GM23338 (cell line): ENCODE results near the gene MFSD6. TPM values are rescaled to one million over a fixed set of nuclear protein-coding genes. Genes with fewer than 3 reads are reported as not detected.
A peak's percentile ranks its signal among the peaks of the same experiment; 100 is the strongest.

Source experiments
- ATAC-seq: fragments of 200-7000 bp; cut with Tn5 transposase; 3 replicates; pipeline ENCODE4 v1.9.1; 2020
- DNase-seq: peaks from one replicate; pipeline ENCODE4 v3.0.0-alpha.2; 2015; ENCODE audit warnings: low spot score
- H2AFZ ChIP-seq: fragments of 200-600 bp; sonication (generic); 2 replicates; pipeline ENCODE4 v1.8.0; 2016; ENCODE audit warnings: antibody characterized with exemption, mild to moderate bottlenecking, moderate library complexity
- H3F3A ChIP-seq: fragments of 200-600 bp; sonication (generic); replicated peaks from 2 replicates; pipeline ENCODE4 v1.8.0; 2017; ENCODE audit warnings: antibody characterized with exemption, mixed run types, low read depth
- H3K27ac ChIP-seq: fragments of 200-600 bp; sonication (generic); 2 replicates; pipeline ENCODE4 v1.6.1; 2016; ENCODE audit warnings: low read depth
- H3K27me3 ChIP-seq: fragments of 200-600 bp; sonication (generic); 2 replicates; pipeline ENCODE4 v1.8.0; 2016; ENCODE audit warnings: mild to moderate bottlenecking, mixed run types, moderate library complexity; ENCODE audit not compliant: insufficient read depth
- H3K36me3 ChIP-seq: fragments of 200-600 bp; sonication (generic); 2 replicates; pipeline ENCODE4 v1.8.0; 2016; ENCODE audit warnings: mild to moderate bottlenecking; ENCODE audit not compliant: insufficient read depth
- H3K4me1 ChIP-seq: fragments of 200-600 bp; sonication (generic); 2 replicates; pipeline ENCODE4 v1.8.0; 2016; ENCODE audit warnings: mild to moderate bottlenecking, moderate library complexity; ENCODE audit not compliant: insufficient read depth
- H3K4me2 ChIP-seq: fragments of 200-600 bp; sonication (generic); 2 replicates; pipeline ENCODE4 v1.7.1; 2017; ENCODE audit warnings: mixed run types
- H3K4me3 ChIP-seq: fragments of 200-600 bp; sonication (generic); 2 replicates; pipeline ENCODE4 v1.6.1; 2016; ENCODE audit warnings: mixed run types
- H3K79me2 ChIP-seq: fragments of 200-600 bp; sonication (generic); replicated peaks from 2 replicates; pipeline ENCODE4 v1.8.0; 2017; ENCODE audit warnings: mild to moderate bottlenecking; ENCODE audit not compliant: insufficient read depth
- H3K9me2 ChIP-seq: fragments of 200-600 bp; sonication (generic); 2 replicates; pipeline ENCODE4 v1.8.0; 2017; ENCODE audit not compliant: insufficient read depth
- H4K20me1 ChIP-seq: fragments of 200-600 bp; sonication (generic); replicated peaks from 2 replicates; pipeline ENCODE4 v1.8.0; 2017; ENCODE audit warnings: mild to moderate bottlenecking; ENCODE audit not compliant: insufficient read depth
- H3K27ac Mint-ChIP-seq: 2 replicates; pipeline ENCODE4 v1.8.0; 2020; ENCODE audit warnings: inconsistent platforms, mild to moderate bottlenecking, moderate library complexity, mixed read lengths
- H3K27me3 Mint-ChIP-seq: 3 replicates; pipeline ENCODE4 v1.8.0; 2022; ENCODE audit warnings: low read depth, mild to moderate bottlenecking, moderate library complexity, mixed read lengths, inconsistent platforms; ENCODE audit not compliant: insufficient read depth, poor library complexity
- H3K36me3 Mint-ChIP-seq: 3 replicates; pipeline ENCODE4 v1.8.0; 2021; ENCODE audit warnings: low read depth, mild to moderate bottlenecking, inconsistent platforms, moderate library complexity, mixed read lengths
- H3K4me1 Mint-ChIP-seq: 3 replicates; pipeline ENCODE4 v1.8.0; 2020; ENCODE audit warnings: mild to moderate bottlenecking, inconsistent platforms, mixed read lengths
- H3K4me3 Mint-ChIP-seq: 3 replicates; pipeline ENCODE4 v1.8.0; 2021; ENCODE audit warnings: moderate library complexity, mild to moderate bottlenecking, inconsistent platforms, mixed read lengths
- H3K9me3 Mint-ChIP-seq: 3 replicates; pipeline ENCODE4 v1.8.0; 2020; ENCODE audit warnings: moderate library complexity, mild to moderate bottlenecking, inconsistent platforms, mixed read lengths
- CREB1 ChIP-seq: fragments of 250-450 bp; sonication (Bioruptor Pico); IDR thresholded peaks from 2 replicates; pipeline ENCODE4 v1.5.0; 2020; ENCODE audit warnings: low read depth, mild to moderate bottlenecking, moderate library complexity
- CTCF ChIP-seq, 2 experiments: fragments of 200-600 bp in 1 of 2; sonication (generic) in 1 of 2; conservative IDR thresholded peaks; 2 replicates each; pipeline versions ENCODE4 v1.5.1 to v1.6.1; 2016 to 2017; ENCODE audit warnings: antibody characterized with exemption in 2 of 2, low read depth in 2 of 2, mild to moderate bottlenecking in 2 of 2, moderate library complexity in 1 of 2
- EZH2 ChIP-seq: fragments of 200-600 bp; sonication (generic); IDR thresholded peaks from one replicate; pipeline ENCODE4 v1.8.0; 2017; ENCODE audit warnings: antibody characterized with exemption, mild to moderate bottlenecking, low read depth; ENCODE audit not compliant: unreplicated experiment
- EZH2phosphoT487 ChIP-seq: fragments of 200-600 bp; sonication (generic); IDR thresholded peaks from one replicate; pipeline ENCODE4 v1.8.1; 2018; ENCODE audit warnings: antibody characterized with exemption; ENCODE audit not compliant: unreplicated experiment
- JUNB ChIP-seq: IDR thresholded peaks from one replicate; pipeline ENCODE4 v1.6.1; 2016; ENCODE audit warnings: antibody characterized with exemption; ENCODE audit not compliant: unreplicated experiment
- NANOG ChIP-seq: IDR thresholded peaks from 2 replicates; pipeline ENCODE4 v1.6.1; 2016; ENCODE audit warnings: antibody characterized with exemption, borderline replicate concordance
- POLR2AphosphoS5 ChIP-seq: IDR thresholded peaks from 2 replicates; pipeline ENCODE4 v1.6.1; 2016; ENCODE audit warnings: antibody characterized with exemption, low read depth
- REST ChIP-seq: IDR thresholded peaks from one replicate; pipeline ENCODE4 v1.6.1; 2018; ENCODE audit warnings: antibody characterized with exemption; ENCODE audit not compliant: unreplicated experiment
- STAT1 ChIP-seq: IDR thresholded peaks from one replicate; pipeline ENCODE4 v1.6.1; 2016; ENCODE audit warnings: antibody characterized with exemption; ENCODE audit not compliant: unreplicated experiment
- ZNF114 ChIP-seq: fragments of 250-450 bp; sonication (Bioruptor Pico); IDR thresholded peaks from 2 replicates; pipeline ENCODE4 v1.5.0; 2020; ENCODE audit warnings: mild to moderate bottlenecking, moderate library complexity
- ZNF331 ChIP-seq: fragments of 250-450 bp; sonication (Bioruptor Pico); IDR thresholded peaks from 2 replicates; pipeline ENCODE4 v1.5.0; 2020; ENCODE audit warnings: low read depth, mild to moderate bottlenecking, moderate library complexity
- polyA plus RNA-seq: library from polyadenylated mRNA; unstranded; fragments of >200 nt; fragmentation: Nextera tagmentation; extraction: Ambion mirVana; gene quantifications from 2 replicates; pipeline ENCODE4 v1.2.1, GENCODE V29; 2016
- total RNA-seq: library from RNA; depleted of rRNA; stranded (reverse); fragments of >200 nt; shearing (Covaris generic); gene quantifications from 2 replicates; pipeline ENCODE4 v1.2.3, GENCODE V29; 2014
- TF ChIP-seq, protein P1 (sequence below): fragments of 250-450 bp; sonication (Bioruptor Pico); IDR thresholded peaks from 2 replicates; pipeline ENCODE4 v1.5.0; 2020; ENCODE audit warnings: mild to moderate bottlenecking, moderate library complexity
- TF ChIP-seq, protein P2 (sequence below): IDR thresholded peaks from 2 replicates; pipeline ENCODE4 v1.6.1; 2016; ENCODE audit warnings: antibody characterized with exemption

Gene MFSD6
- total and polyA plus RNA-seq, 2 experiments from 2014 or later: 2.3 to 9.6 TPM

- DNase-seq (peak; percentile 21), ATAC-seq (peak; percentile 61)
- H3K36me3 ChIP-seq: no peaks in the 10 kb centered on the region
- H3K36me3 Mint-ChIP-seq: no peaks in the 10 kb centered on the region
- no peaks in the 10 kb centered on the region for H3F3A ChIP-seq
- no peak overlapping the region for H3K4me2 ChIP-seq
- TF ChIP-seq EZH2phosphoT487 (no peak), ZNF331 (no peak), STAT1 (no peak), POLR2AphosphoS5 (no peak), CTCF (conservative IDR thresholded peaks at IDR 0.05; ENCODE audit: low read depth in 2 of 2) (no peak), CREB1 (CRISPR knock-in tag) (no peak), ZNF114 (CRISPR knock-in tag) (no peak), JUNB (no peak), EZH2 (no peak), REST (no peak), NANOG (no peak)
- TF ChIP-seq, protein P1, sequence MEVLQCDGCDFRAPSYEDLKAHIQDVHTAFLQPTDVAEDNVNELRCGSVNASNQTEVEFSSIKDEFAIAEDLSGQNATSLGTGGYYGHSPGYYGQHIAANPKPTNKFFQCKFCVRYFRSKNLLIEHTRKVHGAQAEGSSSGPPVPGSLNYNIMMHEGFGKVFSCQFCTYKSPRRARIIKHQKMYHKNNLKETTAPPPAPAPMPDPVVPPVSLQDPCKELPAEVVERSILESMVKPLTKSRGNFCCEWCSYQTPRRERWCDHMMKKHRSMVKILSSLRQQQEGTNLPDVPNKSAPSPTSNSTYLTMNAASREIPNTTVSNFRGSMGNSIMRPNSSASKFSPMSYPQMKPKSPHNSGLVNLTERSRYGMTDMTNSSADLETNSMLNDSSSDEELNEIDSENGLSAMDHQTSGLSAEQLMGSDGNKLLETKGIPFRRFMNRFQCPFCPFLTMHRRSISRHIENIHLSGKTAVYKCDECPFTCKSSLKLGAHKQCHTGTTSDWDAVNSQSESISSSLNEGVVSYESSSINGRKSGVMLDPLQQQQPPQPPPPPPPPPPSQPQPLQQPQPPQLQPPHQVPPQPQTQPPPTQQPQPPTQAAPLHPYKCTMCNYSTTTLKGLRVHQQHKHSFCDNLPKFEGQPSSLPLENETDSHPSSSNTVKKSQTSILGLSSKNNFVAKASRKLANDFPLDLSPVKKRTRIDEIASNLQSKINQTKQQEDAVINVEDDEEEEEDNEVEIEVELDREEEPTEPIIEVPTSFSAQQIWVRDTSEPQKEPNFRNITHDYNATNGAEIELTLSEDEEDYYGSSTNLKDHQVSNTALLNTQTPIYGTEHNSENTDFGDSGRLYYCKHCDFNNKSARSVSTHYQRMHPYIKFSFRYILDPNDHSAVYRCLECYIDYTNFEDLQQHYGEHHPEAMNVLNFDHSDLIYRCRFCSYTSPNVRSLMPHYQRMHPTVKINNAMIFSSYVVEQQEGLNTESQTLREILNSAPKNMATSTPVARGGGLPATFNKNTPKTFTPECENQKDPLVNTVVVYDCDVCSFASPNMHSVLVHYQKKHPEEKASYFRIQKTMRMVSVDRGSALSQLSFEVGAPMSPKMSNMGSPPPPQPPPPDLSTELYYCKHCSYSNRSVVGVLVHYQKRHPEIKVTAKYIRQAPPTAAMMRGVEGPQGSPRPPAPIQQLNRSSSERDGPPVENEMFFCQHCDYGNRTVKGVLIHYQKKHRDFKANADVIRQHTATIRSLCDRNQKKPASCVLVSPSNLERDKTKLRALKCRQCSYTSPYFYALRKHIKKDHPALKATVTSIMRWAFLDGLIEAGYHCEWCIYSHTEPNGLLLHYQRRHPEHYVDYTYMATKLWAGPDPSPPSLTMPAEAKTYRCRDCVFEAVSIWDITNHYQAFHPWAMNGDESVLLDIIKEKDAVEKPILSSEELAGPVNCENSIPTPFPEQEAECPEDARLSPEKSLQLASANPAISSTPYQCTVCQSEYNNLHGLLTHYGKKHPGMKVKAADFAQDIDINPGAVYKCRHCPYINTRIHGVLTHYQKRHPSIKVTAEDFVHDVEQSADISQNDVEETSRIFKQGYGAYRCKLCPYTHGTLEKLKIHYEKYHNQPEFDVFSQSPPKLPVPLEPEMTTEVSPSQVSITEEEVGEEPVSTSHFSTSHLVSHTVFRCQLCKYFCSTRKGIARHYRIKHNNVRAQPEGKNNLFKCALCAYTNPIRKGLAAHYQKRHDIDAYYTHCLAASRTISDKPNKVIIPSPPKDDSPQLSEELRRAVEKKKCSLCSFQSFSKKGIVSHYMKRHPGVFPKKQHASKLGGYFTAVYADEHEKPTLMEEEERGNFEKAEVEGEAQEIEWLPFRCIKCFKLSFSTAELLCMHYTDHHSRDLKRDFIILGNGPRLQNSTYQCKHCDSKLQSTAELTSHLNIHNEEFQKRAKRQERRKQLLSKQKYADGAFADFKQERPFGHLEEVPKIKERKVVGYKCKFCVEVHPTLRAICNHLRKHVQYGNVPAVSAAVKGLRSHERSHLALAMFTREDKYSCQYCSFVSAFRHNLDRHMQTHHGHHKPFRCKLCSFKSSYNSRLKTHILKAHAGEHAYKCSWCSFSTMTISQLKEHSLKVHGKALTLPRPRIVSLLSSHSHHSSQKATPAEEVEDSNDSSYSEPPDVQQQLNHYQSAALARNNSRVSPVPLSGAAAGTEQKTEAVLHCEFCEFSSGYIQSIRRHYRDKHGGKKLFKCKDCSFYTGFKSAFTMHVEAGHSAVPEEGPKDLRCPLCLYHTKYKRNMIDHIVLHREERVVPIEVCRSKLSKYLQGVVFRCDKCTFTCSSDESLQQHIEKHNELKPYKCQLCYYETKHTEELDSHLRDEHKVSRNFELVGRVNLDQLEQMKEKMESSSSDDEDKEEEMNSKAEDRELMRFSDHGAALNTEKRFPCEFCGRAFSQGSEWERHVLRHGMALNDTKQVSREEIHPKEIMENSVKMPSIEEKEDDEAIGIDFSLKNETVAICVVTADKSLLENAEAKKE (CRISPR knock-in tag): no peak
- TF ChIP-seq, protein P2, sequence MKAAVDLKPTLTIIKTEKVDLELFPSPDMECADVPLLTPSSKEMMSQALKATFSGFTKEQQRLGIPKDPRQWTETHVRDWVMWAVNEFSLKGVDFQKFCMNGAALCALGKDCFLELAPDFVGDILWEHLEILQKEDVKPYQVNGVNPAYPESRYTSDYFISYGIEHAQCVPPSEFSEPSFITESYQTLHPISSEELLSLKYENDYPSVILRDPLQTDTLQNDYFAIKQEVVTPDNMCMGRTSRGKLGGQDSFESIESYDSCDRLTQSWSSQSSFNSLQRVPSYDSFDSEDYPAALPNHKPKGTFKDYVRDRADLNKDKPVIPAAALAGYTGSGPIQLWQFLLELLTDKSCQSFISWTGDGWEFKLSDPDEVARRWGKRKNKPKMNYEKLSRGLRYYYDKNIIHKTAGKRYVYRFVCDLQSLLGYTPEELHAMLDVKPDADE: no peak
- no peak overlapping the region for H3K27ac ChIP-seq
- H3K4me3 Mint-ChIP-seq: no peak overlapping the region
- H3K27me3 Mint-ChIP-seq: no peaks in the 10 kb centered on the region
- no peaks in the 10 kb centered on the region for H3K9me2 ChIP-seq
- H3K79me2 ChIP-seq: no peaks in the 10 kb centered on the region
- H3K4me1 ChIP-seq: peaks cover under 1% of the 10 kb centered on the region; the same call in 1 of the 2 replicates
- H3K4me1 Mint-ChIP-seq: peaks cover 1% of the 10 kb centered on the region; the same call in 2 of the 3 replicates
- H3K4me3 ChIP-seq: no peak overlapping the region
- no peaks in the 10 kb centered on the region for H3K9me3 Mint-ChIP-seq
- H4K20me1 ChIP-seq: no peaks in the 10 kb centered on the region
- H2AFZ ChIP-seq: no peak overlapping the region
- no peak overlapping the region for H3K27ac Mint-ChIP-seq
- H3K27me3 ChIP-seq: no peaks in the 10 kb centered on the region
Observed at GRCh38 chr2:190418727-190419126, 10.6 kb downstream of the MFSD6 start.
